Measurements from ENCODE around the gene LARP4. TPM values are rescaled to one million over a fixed set of nuclear protein-coding genes. Genes with fewer than 3 reads are reported as not detected.

Gene LARP4
- total and polyA plus RNA-seq, 2 of the 4 experiments (the other 2 are of a cell fraction), result 11.3 to 42.5 TPM

GRCh38 chr12:50483488-50483887, 82.8 kb downstream of the LARP4 start:
- H3K27me3 ChIP-seq (ENCODE audit: control insufficient read depth, insufficient read depth, low read length), result no peaks in the 10 kb centered on the region
- intact Hi-C loops (cut with micrococcal nuclease), result no loop called here
- no peak overlapping the region for H3K9ac ChIP-seq (ENCODE audit: low read depth, low read length)
- no peaks in the 10 kb centered on the region for H3K36me3 ChIP-seq (ENCODE audit: control insufficient read depth, insufficient read depth, low read length)
- no peak overlapping the region for H2BK20ac ChIP-seq (ENCODE audit: low read depth, low read length)
- H3K9me3 ChIP-seq (ENCODE audit: control insufficient read depth, insufficient read depth, low read length), result no peaks in the 10 kb centered on the region
- no peak overlapping the region for H2AK9ac ChIP-seq (replicated peaks; ENCODE audit: low read depth, low read length, poor library complexity)
- ChIA-PET POLR2A (ENCODE audit: unreplicated experiment) (no interaction called here), CTCF (no interaction called here)
- H4K91ac ChIP-seq (ENCODE audit: insufficient read depth, low read depth, low read length), result no peak overlapping the region
- H2BK120ac ChIP-seq (ENCODE audit: low read depth, low read length), result no peak overlapping the region
- DNase-seq (no peak), ATAC-seq (ENCODE audit: low read depth) (no peak)
- no peak overlapping the region for H2AFZ ChIP-seq (replicated peaks; ENCODE audit: low read length, poor library complexity)
- no CpG with 5 or more reads among the region's 1 CpG for WGBS, 2 experiments (ENCODE audit: extremely low coverage in 2 of 2, insufficient read length in 1 of 2)
- H3K4me2 ChIP-seq (ENCODE audit: low read depth, low read length), result no peak overlapping the region
- no peaks in the 10 kb centered on the region for H3K4me1 ChIP-seq (ENCODE audit: control insufficient read depth, insufficient read depth, low read length)
- H3K27ac ChIP-seq (ENCODE audit: insufficient read depth, low read length), result no peak overlapping the region
- H3K18ac ChIP-seq (ENCODE audit: low read depth, low read length), result no peak overlapping the region
- H2BK5ac ChIP-seq (ENCODE audit: low read depth, low read length, poor library complexity, severe bottlenecking), result no peak overlapping the region
- H3K9me1 ChIP-seq (ENCODE audit: insufficient read depth, low read length), result no peaks in the 10 kb centered on the region; the same call in 1 of the 2 replicates
- dilution Hi-C loops (cut with HindIII; ENCODE audit: low sequenced_read_pairs, unreplicated experiment), result no loop called here
- in situ Hi-C loops (cut with MboI; ENCODE audit: low sequenced_read_pairs), result loop anchor here (25.0 kb wide), 1 partner anchor 504 kb away; no protein-coding TSS in a partner anchor
- no peak overlapping the region for H3K4ac ChIP-seq (ENCODE audit: low read depth, low read length)
- no peak overlapping the region for H3K4me3 ChIP-seq (ENCODE audit: insufficient read depth, low read depth, low read length)
- H3K79me1 ChIP-seq (ENCODE audit: low read depth in 1 of 2, low read length in 2 of 2), result no peaks in the 10 kb centered on the region
- no peaks in the 10 kb centered on the region for H4K20me1 ChIP-seq (ENCODE audit: insufficient read depth, low read length)
- no peak overlapping the region for H2BK15ac ChIP-seq (ENCODE audit: low read depth, low read length)
- no TSS peak for BruUV-seq (replicated peaks)
- H4K5ac ChIP-seq (ENCODE audit: low read depth, low read length), result no peak overlapping the region
- H3K56ac ChIP-seq (ENCODE audit: extremely low read depth, insufficient read depth, low read length), result no peak overlapping the region
- H3K14ac ChIP-seq (replicated peaks; ENCODE audit: low read depth, low read length), result no peak overlapping the region
- TF ChIP-seq BHLHE40 (IDR thresholded peaks at IDR 0.05; ENCODE audit: low read depth, low read length) (no peak), CHD1 (IDR thresholded peaks at IDR 0.05; ENCODE audit: low read depth, low read length) (no peak), MAZ (IDR thresholded peaks at IDR 0.05; ENCODE audit: borderline replicate concordance, low read depth, low read length) (no peak), NFE2L2 (IDR thresholded peaks at IDR 0.05; ENCODE audit: low read depth, low read length) (no peak), POLR2A (IDR thresholded peaks at IDR 0.05; ENCODE audit: low read depth, low read length) (no peak), USF2 (IDR thresholded peaks at IDR 0.05; ENCODE audit: low read depth, low read length) (no peak), SMC3 (IDR thresholded peaks at IDR 0.05; ENCODE audit: low read depth, low read length) (no peak), CEBPB (IDR thresholded peaks at IDR 0.05; ENCODE audit: low read depth, low read length) (no peak), RFX5 (IDR thresholded peaks at IDR 0.05; ENCODE audit: low read depth, low read length) (no peak), MAFK (IDR thresholded peaks at IDR 0.05; ENCODE audit: low read depth, low read length) (no peak), RCOR1 (IDR thresholded peaks at IDR 0.05; ENCODE audit: insufficient replicate concordance, low read length) (no peak), CTCF (conservative IDR thresholded peaks at IDR 0.05; ENCODE audit: low read depth, low read length) (no peak)
- no peak overlapping the region for H4K8ac ChIP-seq (ENCODE audit: low read depth in 2 of 2, low read length in 2 of 2)
- no peak overlapping the region for H2AK5ac ChIP-seq (ENCODE audit: low read depth, low read length)
- H3K23ac ChIP-seq (ENCODE audit: low read depth, low read length), result no peak overlapping the region

All from IMR-90 (cell line).